HEK293 (cell line): Measurements from ENCODE around the gene CD244.

Source experiments
- TCF7L2 ChIP-seq: IDR thresholded peaks from 2 replicates; pipeline ENCODE4 v1.6.1; 2011; ENCODE audit warnings: low read depth, mild to moderate bottlenecking, inconsistent platforms, low read length, moderate library complexity, borderline replicate concordance
- ZBTB8A ChIP-seq: fragments of 450-650 bp; formaldehyde crosslinking; IDR thresholded peaks from 2 replicates; pipeline ENCODE4 v1.5.1; 2016; ENCODE audit warnings: missing biosample characterization, missing genetic modification characterization
- ZNF184 ChIP-seq: fragments of 450-650 bp; IDR thresholded peaks from 2 replicates; pipeline ENCODE4 v1.5.1; 2018; ENCODE audit warnings: missing biosample characterization, mild to moderate bottlenecking, missing genetic modification characterization
- ZNF350 ChIP-seq: fragments of 450-650 bp; formaldehyde crosslinking; IDR thresholded peaks from 2 replicates; pipeline ENCODE4 v1.5.0; 2017; ENCODE audit warnings: missing biosample characterization, mild to moderate bottlenecking, missing genetic modification characterization
- ZNF37A ChIP-seq: fragments of 450-650 bp; IDR thresholded peaks from 2 replicates; pipeline ENCODE4 v1.5.1; 2018; ENCODE audit warnings: missing biosample characterization, missing genetic modification characterization
- ZNF629 ChIP-seq: fragments of 450-650 bp; formaldehyde crosslinking; IDR thresholded peaks from 2 replicates; pipeline ENCODE4 v1.5.1; 2017; ENCODE audit warnings: missing biosample characterization, missing genetic modification characterization
- TF ChIP-seq, protein P1 (sequence below): fragments of 450-650 bp; formaldehyde crosslinking; IDR thresholded peaks from 2 replicates; pipeline ENCODE4 v1.5.1; 2016; ENCODE audit warnings: missing biosample characterization, missing genetic modification characterization
- TF ChIP-seq, protein P2 (sequence below): fragments of 450-650 bp; formaldehyde crosslinking; IDR thresholded peaks from 2 replicates; pipeline ENCODE4 v1.5.1; 2017; ENCODE audit warnings: missing biosample characterization, missing genetic modification characterization
- TF ChIP-seq, protein P3 (sequence below): fragments of 450-650 bp; formaldehyde crosslinking; IDR thresholded peaks from 2 replicates; pipeline ENCODE4 v1.5.1; 2016; ENCODE audit warnings: missing biosample characterization, missing genetic modification characterization, borderline replicate concordance

DNA sequence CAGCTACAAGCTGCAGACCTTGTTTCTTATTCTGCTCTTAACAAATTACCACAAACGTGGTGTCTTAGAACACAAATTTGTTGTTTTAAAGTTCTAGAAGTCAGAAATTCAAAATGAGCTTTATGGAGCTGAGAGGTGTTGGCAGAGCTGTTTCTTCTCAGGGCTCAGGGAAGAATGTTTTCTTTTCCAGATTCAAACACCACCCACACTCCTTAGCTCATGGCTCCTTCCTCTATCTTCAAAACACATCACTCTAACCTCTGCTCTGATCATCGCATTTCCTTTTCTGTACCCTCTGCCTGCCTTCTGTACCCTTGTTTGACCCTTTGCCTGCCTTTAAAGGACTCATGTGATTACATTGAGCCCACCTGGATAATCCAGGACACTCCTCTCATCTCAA is 49.2 kb upstream of the CD244 start:
- TF ChIP-seq ZNF37A (tag by site-specific recombination) (no peak), TCF7L2 (no peak), ZNF629 (tag by site-specific recombination) (no peak), ZNF350 (tag by site-specific recombination) (no peak), ZBTB8A (tag by site-specific recombination) (no peak), ZNF184 (tag by site-specific recombination) (no peak)
- TF ChIP-seq, protein P1, sequence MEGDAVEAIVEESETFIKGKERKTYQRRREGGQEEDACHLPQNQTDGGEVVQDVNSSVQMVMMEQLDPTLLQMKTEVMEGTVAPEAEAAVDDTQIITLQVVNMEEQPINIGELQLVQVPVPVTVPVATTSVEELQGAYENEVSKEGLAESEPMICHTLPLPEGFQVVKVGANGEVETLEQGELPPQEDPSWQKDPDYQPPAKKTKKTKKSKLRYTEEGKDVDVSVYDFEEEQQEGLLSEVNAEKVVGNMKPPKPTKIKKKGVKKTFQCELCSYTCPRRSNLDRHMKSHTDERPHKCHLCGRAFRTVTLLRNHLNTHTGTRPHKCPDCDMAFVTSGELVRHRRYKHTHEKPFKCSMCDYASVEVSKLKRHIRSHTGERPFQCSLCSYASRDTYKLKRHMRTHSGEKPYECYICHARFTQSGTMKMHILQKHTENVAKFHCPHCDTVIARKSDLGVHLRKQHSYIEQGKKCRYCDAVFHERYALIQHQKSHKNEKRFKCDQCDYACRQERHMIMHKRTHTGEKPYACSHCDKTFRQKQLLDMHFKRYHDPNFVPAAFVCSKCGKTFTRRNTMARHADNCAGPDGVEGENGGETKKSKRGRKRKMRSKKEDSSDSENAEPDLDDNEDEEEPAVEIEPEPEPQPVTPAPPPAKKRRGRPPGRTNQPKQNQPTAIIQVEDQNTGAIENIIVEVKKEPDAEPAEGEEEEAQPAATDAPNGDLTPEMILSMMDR (tag by site-specific recombination), result no peak
- TF ChIP-seq, protein P2, sequence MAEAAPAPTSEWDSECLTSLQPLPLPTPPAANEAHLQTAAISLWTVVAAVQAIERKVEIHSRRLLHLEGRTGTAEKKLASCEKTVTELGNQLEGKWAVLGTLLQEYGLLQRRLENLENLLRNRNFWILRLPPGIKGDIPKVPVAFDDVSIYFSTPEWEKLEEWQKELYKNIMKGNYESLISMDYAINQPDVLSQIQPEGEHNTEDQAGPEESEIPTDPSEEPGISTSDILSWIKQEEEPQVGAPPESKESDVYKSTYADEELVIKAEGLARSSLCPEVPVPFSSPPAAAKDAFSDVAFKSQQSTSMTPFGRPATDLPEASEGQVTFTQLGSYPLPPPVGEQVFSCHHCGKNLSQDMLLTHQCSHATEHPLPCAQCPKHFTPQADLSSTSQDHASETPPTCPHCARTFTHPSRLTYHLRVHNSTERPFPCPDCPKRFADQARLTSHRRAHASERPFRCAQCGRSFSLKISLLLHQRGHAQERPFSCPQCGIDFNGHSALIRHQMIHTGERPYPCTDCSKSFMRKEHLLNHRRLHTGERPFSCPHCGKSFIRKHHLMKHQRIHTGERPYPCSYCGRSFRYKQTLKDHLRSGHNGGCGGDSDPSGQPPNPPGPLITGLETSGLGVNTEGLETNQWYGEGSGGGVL, result no peak
- TF ChIP-seq, protein P3, sequence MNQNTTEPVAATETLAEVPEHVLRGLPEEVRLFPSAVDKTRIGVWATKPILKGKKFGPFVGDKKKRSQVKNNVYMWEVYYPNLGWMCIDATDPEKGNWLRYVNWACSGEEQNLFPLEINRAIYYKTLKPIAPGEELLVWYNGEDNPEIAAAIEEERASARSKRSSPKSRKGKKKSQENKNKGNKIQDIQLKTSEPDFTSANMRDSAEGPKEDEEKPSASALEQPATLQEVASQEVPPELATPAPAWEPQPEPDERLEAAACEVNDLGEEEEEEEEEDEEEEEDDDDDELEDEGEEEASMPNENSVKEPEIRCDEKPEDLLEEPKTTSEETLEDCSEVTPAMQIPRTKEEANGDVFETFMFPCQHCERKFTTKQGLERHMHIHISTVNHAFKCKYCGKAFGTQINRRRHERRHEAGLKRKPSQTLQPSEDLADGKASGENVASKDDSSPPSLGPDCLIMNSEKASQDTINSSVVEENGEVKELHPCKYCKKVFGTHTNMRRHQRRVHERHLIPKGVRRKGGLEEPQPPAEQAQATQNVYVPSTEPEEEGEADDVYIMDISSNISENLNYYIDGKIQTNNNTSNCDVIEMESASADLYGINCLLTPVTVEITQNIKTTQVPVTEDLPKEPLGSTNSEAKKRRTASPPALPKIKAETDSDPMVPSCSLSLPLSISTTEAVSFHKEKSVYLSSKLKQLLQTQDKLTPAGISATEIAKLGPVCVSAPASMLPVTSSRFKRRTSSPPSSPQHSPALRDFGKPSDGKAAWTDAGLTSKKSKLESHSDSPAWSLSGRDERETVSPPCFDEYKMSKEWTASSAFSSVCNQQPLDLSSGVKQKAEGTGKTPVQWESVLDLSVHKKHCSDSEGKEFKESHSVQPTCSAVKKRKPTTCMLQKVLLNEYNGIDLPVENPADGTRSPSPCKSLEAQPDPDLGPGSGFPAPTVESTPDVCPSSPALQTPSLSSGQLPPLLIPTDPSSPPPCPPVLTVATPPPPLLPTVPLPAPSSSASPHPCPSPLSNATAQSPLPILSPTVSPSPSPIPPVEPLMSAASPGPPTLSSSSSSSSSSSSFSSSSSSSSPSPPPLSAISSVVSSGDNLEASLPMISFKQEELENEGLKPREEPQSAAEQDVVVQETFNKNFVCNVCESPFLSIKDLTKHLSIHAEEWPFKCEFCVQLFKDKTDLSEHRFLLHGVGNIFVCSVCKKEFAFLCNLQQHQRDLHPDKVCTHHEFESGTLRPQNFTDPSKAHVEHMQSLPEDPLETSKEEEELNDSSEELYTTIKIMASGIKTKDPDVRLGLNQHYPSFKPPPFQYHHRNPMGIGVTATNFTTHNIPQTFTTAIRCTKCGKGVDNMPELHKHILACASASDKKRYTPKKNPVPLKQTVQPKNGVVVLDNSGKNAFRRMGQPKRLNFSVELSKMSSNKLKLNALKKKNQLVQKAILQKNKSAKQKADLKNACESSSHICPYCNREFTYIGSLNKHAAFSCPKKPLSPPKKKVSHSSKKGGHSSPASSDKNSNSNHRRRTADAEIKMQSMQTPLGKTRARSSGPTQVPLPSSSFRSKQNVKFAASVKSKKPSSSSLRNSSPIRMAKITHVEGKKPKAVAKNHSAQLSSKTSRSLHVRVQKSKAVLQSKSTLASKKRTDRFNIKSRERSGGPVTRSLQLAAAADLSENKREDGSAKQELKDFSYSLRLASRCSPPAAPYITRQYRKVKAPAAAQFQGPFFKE (tag by site-specific recombination), result no peak
